ENCODE data around the gene KIF13A.

DNA sequence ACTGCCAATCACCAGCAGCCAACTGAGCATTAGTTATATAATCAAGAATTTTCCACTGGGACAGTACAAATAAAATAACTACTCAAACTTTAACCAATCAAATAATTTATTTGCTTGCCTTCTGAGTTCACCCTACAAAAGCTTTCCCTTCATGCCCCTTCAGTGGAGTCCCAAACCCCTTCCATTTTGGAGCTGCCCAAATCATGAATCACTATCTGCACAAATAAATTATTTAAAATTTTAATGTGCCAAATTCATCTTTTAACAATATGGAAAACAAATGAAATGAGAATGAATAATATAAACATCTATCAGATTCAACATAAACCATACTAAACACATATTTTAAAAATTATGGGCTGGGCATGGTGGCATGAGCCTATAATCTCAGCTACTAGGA lies 85.9 kb downstream of the KIF13A start:
- TF ChIP-seq POLR2A (IDR thresholded peaks at IDR 0.05; ENCODE audit: low read depth, low read length) (no peak), POLR2AphosphoS5 (IDR thresholded peaks at IDR 0.05; ENCODE audit: low read depth, low read length) (no peak), TAF1 (IDR thresholded peaks at IDR 0.05; ENCODE audit: borderline replicate concordance, low read depth, low read length) (no peak)

Data from GM12892 (cell line).